HUES48 (cell line): ENCODE measurements around the gene BCAS4.

ENCODE experiments used
- H3K27ac ChIP-seq: one replicate; pipeline ENCODE4 v1.7.0; 2013; ENCODE audit warnings: low read depth, low read length, inconsistent platforms
- H3K27me3 ChIP-seq: 2 replicates; pipeline ENCODE4 v1.6.1; 2013; ENCODE audit warnings: mild to moderate bottlenecking, low read length; ENCODE audit not compliant: control insufficient read depth, insufficient read depth
- H3K36me3 ChIP-seq: 2 replicates; pipeline ENCODE4 v1.6.1; 2013; ENCODE audit warnings: low read length; ENCODE audit not compliant: control insufficient read depth, insufficient read depth
- H3K4me1 ChIP-seq: 2 replicates; pipeline ENCODE4 v1.6.1; 2013; ENCODE audit warnings: mild to moderate bottlenecking, low read length; ENCODE audit not compliant: control insufficient read depth, insufficient read depth
- H3K4me3 ChIP-seq: 2 replicates; pipeline ENCODE4 v1.5.1; 2013; ENCODE audit warnings: mild to moderate bottlenecking, low read depth, low read length
- H3K9ac ChIP-seq: 2 replicates; pipeline ENCODE4 v1.6.1; 2013; ENCODE audit warnings: mild to moderate bottlenecking, low read depth, low read length, moderate library complexity
- H3K9me3 ChIP-seq: 2 replicates; pipeline ENCODE4 v1.6.1; 2013; ENCODE audit warnings: low read length; ENCODE audit not compliant: control insufficient read depth, insufficient read depth

Gene BCAS4, protein sequence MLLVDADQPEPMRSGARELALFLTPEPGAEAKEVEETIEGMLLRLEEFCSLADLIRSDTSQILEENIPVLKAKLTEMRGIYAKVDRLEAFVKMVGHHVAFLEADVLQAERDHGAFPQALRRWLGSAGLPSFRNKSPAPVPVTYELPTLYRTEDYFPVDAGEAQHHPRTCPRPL

DNA sequence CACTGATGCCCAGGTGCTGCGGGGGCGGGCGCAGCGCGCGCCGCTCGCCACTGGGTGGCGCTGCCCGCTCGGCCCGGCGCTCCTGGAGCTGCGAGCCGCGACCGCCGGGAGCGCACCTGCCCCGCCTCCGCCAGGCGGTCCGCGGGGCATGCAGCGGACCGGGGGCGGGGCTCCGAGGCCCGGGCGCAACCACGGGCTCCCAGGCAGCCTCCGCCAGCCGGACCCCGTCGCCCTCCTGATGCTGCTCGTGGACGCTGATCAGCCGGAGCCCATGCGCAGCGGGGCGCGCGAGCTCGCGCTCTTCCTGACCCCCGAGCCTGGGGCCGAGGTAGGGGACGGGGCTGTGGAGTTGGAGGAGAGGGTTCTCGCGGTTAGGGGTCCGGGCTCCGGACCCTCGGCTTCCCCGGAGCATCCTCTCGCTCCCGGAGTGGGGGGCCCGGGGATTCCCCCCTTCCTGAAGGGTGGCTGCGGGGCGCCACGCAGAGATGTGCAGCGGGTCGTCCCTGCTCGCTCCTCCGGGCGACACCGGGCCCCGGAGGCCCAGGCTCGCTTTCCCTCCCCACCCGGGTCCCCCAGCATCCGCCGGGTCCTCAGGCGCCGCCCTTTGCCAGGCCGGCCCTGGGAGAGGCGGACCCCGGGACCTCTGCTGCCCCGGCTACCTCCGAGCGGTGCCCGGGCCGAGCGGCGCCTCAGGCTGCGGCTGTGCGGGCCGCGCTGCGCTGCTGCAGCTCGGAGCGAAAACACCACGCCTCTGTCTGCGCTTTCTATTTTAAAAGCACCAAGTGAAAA, at the start of gene BCAS4:
TSS of gene BCAS4 (plus strand) at position 216 of the 789 bp plus-strand sequence. CDS start at position 239, 23 bp downstream.
- Histone ChIP-seq H3K27ac (peak within 1 kb of the TSS; percentile 69), H3K27me3 (no peaks in the 10 kb centered on the region), H3K9me3 (no peaks in the 10 kb centered on the region), H3K4me1 (peaks cover 9% of the 10 kb centered on the region), H3K9ac (peak within 1 kb of the TSS; percentile 50), H3K36me3 (no peaks in the 10 kb centered on the region), H3K4me3 (peak within 1 kb of the TSS; percentile 86)

DNA sequence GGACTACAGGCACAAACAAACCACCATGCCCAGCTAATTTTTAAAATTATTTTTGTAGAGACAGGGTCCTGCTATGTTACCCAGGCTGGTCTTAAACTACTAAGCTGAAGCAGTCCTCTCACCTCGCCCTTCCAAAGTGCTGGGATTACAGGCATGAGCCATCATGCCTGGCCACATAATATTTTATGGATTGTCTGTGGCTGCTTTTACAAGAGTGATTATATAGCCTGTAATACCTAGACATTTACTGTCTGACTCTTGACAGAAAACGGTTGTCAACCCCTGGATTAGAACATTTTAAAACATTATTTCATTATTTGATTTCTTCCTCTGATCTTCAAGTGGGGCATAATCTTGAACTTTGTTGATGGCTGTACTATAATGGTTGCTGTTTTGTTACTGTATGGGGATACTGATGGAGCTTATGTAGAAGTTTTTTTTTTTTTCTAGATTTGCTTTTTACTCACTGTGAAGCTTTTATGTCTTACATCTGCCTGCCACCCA, 49.2 kb upstream of the BCAS4 start:
- H3K27ac ChIP-seq, result peak overlapping the region; percentile 8
- no peaks in the 10 kb centered on the region for H3K9me3 ChIP-seq

DNA sequence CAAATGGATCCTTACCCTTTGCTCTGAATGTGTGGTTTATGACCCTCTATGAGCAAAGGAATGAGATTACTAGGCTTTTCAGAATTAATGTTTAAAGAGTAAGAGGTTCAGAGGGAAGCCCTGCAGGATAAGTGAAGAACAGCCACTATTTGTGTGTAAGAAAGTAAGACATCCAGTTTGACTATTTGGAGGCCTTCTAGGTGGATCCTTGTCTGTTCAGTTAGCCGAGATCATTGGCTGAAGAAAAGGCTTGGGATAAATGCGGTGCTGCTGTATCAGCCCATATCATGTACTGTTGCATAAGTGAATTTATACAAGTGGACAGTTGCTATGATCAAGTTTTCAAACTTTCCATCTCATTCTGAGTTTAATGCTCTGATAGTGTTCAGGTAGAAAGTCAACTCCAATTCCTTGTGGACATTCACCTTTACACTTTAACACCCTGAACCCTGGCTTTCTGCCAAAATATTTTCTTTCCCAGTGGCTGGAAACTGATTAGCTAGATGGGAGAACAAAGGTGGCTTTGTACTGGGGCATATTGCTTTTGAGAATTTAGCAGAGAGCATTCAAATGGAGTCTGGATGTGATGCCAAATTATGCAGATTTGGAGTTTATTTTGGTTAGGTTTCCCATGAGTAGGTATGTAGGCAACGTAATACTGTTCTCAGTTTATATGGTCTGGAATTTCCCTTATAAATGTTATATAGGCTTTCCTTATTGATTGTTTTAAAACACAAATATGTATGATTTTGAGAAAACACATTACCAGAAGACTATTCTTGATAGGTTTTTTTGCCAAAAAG, 48.5 kb upstream of the BCAS4 start:
- Histone ChIP-seq H3K36me3 (peaks cover 31% of the 10 kb centered on the region), H3K27me3 (no peaks in the 10 kb centered on the region), H3K4me3 (no peak overlapping the region), H3K27ac (peak overlapping the region; percentile 44), H3K4me1 (peaks cover 19% of the 10 kb centered on the region), H3K9ac (no peak overlapping the region), H3K9me3 (no peaks in the 10 kb centered on the region)

More for the DNA sequence above, 49.2 kb upstream of the BCAS4 start:
- Histone ChIP-seq H3K27me3 (no peaks in the 10 kb centered on the region), H3K4me3 (no peak overlapping the region), H3K4me1 (peaks cover 19% of the 10 kb centered on the region), H3K9ac (no peak overlapping the region), H3K36me3 (peaks cover 28% of the 10 kb centered on the region)

DNA sequence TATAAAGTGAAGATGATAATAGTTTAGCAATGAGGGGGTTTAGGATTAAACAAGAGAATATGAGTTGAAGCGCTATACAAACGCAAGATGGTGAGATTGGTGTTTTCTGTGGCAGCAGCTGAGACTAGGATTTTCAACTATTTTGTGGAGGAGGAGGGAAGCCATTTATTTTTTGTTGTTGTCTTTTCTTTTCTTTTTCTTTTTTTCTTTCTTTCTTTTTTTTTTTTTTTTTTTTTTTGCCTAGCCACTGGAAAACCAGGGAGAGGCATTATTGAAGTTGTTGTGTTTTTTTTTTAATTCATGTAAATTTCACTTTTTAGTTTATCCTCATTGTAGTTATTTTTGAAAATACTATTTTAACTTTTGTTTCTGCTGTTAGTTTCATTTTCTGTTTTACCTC, 47.6 kb upstream of the BCAS4 start:
- peak overlapping the region; percentile 44 for H3K27ac ChIP-seq

DNA sequence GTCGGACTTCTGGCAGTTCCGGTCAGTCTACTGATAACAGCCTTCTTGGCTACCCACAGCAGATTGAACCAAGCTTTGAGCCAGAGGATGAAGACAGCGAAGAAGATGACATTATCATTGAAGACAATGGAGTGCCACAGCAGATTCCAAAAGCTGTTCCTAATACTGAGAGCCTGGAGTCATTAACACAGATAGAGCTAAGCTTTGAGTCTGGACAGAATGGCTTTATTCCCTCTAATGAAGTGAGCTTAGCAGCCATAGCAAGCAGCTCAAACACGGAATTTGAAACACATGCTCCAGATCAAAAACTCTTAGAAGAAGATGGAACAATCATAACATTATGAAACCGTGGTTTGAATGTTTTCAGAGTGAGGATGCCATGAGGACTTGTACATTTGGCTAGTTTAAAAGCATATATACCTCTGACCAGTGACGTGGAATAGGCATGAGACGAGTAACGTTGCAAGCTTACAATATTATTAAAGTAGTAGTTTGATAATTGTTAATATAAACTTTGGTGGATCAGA, 44.7 kb upstream of the BCAS4 start:
- H3K27me3 ChIP-seq, result no peaks in the 10 kb centered on the region
- no peak overlapping the region for H3K4me3 ChIP-seq
- peaks cover 15% of the 10 kb centered on the region; the same call in 1 of the 2 replicates for H3K4me1 ChIP-seq
- H3K36me3 ChIP-seq, result peaks cover 40% of the 10 kb centered on the region
- H3K9me3 ChIP-seq, result no peaks in the 10 kb centered on the region
- H3K27ac ChIP-seq, result no peak overlapping the region
- no peak overlapping the region for H3K9ac ChIP-seq

More for the DNA sequence above, 47.6 kb upstream of the BCAS4 start:
- Histone ChIP-seq H3K4me3 (no peak overlapping the region), H3K4me1 (peaks cover 19% of the 10 kb centered on the region), H3K36me3 (peaks cover 35% of the 10 kb centered on the region), H3K9me3 (no peaks in the 10 kb centered on the region), H3K27me3 (no peaks in the 10 kb centered on the region), H3K9ac (no peak overlapping the region)

DNA sequence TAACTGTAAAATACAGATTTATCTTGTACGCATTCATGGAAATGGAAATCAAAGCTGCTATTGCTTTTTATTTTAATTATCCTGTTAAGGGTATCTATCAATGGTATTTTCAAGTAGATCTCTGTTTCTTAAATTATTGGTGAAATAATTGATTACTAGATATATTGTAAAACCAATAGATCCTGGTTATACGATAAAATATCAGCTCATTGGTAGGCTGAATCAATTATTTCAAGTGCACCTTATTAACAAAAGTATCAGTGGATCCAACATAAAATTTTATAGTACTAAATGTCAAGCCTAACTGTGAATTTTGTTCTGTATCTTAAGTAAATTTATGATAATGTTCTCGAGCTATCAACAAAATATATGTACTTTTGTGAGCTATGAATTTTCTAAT, 41.7 kb upstream of the BCAS4 start:
- H3K4me1 ChIP-seq, result no peaks in the 10 kb centered on the region
- H3K9ac ChIP-seq, result no peak overlapping the region
- H3K9me3 ChIP-seq, result no peaks in the 10 kb centered on the region

DNA sequence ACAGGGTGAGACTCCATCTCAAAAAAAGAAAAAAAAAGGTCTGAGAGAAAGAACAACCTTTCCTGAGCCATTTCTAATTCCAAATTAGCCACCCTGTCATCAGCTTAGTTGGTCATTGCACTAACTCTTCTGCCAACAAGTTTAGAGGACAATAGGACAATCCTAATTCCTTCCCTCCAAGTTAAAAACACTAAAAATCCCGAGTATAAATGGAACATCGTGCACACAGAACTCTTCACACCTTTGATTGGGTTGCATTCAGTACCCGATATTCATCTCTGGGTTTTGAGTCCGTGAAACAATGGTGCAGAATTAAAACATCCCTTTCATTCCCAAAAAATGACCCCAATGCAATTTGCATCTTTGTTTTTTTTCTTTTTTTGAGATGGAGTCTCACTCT, 40.4 kb upstream of the BCAS4 start:
- Histone ChIP-seq H3K27ac (no peak overlapping the region), H3K9ac (no peak overlapping the region), H3K27me3 (no peaks in the 10 kb centered on the region), H3K9me3 (no peaks in the 10 kb centered on the region), H3K4me1 (no peaks in the 10 kb centered on the region), H3K4me3 (no peak overlapping the region), H3K36me3 (peaks cover 27% of the 10 kb centered on the region)

More for the DNA sequence above, 41.7 kb upstream of the BCAS4 start:
- H3K4me3 ChIP-seq, result no peak overlapping the region
- no peaks in the 10 kb centered on the region for H3K27me3 ChIP-seq
- no peak overlapping the region for H3K27ac ChIP-seq
- H3K36me3 ChIP-seq, result peaks cover 35% of the 10 kb centered on the region

DNA sequence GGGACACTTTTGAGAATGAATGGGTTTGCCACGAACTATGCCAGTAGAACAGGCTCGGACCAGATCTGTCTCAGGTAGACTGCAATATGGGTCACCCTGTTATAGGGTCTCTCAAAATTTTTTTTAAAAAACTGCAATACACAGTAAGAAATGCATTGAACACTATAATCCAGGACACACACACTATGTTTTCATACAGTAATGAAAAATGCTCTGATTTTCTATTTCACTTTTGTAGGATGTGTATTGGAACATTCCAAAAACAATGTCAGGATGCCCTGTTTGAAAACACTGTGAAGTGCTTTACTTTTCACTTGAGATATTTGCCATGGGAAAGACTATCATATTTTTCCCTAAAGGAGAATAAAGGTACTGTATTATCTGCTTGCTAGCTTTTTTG, 38.4 kb upstream of the BCAS4 start:
- Histone ChIP-seq H3K27me3 (no peaks in the 10 kb centered on the region), H3K4me3 (no peak overlapping the region), H3K9me3 (no peaks in the 10 kb centered on the region), H3K4me1 (peaks cover 3% of the 10 kb centered on the region), H3K36me3 (peaks cover 12% of the 10 kb centered on the region), H3K27ac (no peak overlapping the region), H3K9ac (no peak overlapping the region)

DNA sequence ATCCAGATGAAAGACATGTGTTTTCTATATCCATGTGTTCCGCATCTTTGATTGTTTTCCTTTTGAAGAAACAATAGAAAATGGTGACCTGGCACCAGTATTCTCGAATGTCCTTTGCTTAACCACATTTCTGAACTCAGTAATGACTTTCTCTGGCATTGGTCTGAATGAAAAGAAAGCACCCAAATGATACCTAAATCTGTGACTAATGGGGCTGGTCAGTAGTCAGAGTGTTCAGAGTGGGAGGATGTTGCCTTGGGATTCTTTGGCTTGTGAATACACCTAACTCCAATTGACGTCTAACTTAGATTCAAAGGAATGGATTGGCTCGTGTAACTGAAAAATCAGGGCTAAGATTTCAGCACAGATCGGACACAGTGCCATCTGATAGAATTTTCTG, 36.4 kb upstream of the BCAS4 start:
- no peaks in the 10 kb centered on the region for H3K9me3 ChIP-seq
- H3K27ac ChIP-seq, result no peak overlapping the region
- H3K27me3 ChIP-seq, result no peaks in the 10 kb centered on the region
- peaks cover 8% of the 10 kb centered on the region for H3K4me1 ChIP-seq
- H3K9ac ChIP-seq, result no peak overlapping the region
- H3K4me3 ChIP-seq, result no peak overlapping the region
- no peaks in the 10 kb centered on the region for H3K36me3 ChIP-seq

DNA sequence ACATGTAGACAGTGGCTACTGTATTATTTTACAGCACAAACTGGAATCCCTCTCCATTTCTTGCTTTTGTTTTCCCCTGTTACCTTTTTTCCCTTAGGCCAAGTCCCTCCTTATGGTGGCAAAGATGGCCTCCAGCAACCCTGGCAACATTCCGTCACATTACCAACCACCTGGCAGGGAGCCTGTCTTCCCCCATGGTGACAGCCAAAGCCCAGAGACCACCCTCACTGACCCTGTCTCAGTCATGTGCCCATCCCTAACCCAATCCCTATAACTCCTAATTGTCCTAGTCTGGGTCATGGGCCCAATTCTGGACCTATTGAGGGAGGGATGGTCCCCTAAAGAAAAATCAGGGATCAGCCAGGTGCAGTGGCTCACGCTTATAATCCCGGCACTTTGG, 35.9 kb upstream of the BCAS4 start:
- Histone ChIP-seq H3K27ac (no peak overlapping the region), H3K9ac (no peak overlapping the region), H3K4me3 (no peak overlapping the region), H3K27me3 (no peaks in the 10 kb centered on the region), H3K36me3 (no peaks in the 10 kb centered on the region), H3K4me1 (peaks cover 8% of the 10 kb centered on the region), H3K9me3 (no peaks in the 10 kb centered on the region)
